GM12892 (cell line): ENCODE data around the gene DENND1B.

Experiments used
- POLR2A ChIP-seq: IDR thresholded peaks from 2 replicates; pipeline ENCODE4 v1.6.1; 2011; ENCODE audit warnings: low read depth, low read length, control low read depth
- TAF1 ChIP-seq: IDR thresholded peaks from 2 replicates; pipeline ENCODE4 v1.6.1; 2011; ENCODE audit warnings: low read depth, mild to moderate bottlenecking, control low read depth, low read length, borderline replicate concordance

- TF ChIP-seq POLR2A (no peak), TAF1 (no peak)
Observed at GRCh38 chr1:197632005-197632404, 143.3 kb downstream of the DENND1B start.
